Endometrium (tissue), 2 donors: ENCODE data around the gene KRT79.

Experiments used
- FAIRE-seq: peaks from 2 replicates; lab custom pipeline; 2012; peaks lifted over from hg19 to GRCh38; lab: Jason Lieb, UNC
- donor health status: control.
- donor health status: control.

KRT79 gene

DNA sequence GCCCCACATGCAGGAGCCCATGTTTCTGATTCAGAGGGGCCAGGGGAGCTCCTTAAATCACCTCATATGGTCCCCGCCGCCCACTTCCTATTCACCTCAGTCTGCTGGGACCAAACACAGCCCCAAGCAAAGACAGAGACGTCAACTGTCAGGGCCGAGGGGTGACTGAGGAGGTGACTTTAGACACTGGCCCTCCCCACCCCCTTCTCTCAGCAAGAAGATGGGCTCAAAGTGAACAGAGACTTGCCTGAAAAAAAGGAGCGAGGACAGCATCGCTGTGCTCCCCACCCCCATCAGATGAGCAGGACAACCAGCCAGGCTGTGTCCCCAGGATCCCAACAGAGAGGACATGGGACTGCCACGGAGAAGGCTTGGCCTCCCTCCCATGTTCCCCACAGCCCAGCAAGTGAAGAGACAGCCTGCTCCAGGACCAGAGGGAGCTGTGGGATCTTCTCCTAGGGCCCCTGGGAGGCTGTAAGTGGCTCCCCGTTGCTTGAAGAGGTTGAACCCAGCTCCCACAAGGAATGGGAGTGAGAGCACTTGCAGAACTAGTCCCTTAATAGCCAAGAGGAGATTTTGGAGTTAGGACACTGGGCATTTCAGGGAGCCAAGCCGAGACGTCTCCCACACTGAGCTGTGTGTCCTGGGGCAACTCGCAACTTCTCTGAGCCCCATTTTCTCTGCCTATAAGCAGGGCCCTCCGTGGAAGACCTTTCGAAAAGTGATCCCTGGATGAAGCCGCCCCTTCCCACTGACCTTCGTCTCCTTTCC is 1.3 kb upstream of the KRT79 start:
- FAIRE-seq: no peak

GRCh38 chr12:52834727-52835001 is 553 bp upstream of the KRT79 start:
- no peak for FAIRE-seq

DNA sequence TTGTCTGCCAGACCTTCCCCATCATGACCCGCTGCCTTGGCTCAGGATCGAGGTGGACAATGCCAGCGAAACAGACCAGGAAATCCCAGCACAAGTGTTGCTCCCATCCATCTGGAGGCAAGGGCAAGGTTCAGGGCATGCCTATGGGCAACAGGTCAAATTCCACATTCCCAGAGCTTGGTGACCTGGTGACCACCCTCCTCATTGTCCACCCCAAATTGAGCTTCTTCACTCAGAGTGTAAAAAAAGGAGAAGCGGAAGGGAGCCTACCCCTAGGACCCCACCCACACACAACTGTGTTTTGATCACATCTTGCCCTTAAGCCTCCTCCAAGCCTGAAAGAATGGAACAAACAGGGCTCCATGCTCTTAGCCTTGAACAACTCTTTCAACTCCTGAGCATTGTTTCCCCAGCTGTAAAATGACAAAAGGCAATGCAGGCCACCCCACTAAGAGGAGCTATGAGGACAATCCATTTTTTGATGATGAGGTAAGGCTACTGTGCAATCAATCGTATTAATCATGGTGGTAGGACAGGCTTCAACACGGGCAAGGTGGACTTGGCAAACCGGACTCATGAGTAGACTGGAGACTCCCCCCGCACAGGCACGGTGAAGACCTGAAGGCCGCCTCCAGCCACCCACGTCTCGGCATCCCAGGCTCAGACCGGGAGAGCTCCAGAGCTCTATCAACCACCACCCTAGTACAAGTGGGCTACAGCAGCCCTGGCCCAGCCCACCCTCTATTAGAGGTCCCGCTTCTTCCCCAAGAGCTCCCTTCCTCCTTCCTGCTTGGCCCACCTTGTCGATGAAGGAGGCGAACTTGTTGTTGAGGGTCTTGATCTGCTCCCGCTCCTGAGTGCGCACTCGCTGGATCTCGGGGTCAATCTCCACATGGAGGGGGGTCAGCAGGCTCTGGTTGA is 866 bp downstream of the KRT79 start:
- FAIRE-seq: no peak

GRCh38 chr12:52832451-52832850 is 1.7 kb downstream of the KRT79 start:
- FAIRE-seq: no peak

- FAIRE-seq: no peak
Observed at GRCh38 chr12:52831251-52831650, 2.9 kb downstream of the KRT79 start.

DNA sequence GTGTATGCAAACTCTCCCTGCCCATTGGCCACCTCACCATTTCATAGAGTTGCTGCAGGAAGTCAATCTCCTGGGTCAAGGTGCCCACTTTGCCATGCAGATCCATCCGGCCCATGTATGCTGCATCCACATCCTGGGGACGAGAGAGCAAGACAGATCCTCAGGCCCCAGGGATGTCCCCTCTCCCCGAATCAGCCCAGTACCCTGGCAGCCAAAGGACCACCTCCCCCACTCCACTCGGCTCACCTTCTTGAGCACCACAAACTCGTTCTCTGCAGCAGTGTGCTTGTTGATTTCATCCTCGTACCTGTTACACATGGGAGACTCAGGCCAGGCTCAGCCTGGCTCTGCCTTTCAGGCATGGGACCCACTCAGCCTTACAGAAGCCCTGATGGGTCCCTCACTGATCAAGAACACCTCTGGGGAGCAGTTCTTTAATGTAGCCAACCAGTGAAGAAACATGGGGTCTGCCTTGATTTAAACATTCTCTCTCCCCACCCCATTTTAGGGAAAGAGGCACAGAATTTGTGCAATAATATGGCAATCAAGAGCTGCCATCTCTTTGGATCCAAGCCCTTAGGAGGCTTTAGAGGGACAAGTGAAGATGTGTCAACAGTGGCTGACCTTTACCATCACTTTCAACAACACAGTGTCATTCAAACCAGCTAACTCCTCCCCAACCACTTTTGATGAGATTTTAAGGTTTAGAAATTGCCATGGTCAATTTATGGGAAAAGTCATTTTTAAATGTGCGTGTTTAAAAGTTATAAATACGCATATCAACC is 3.9 kb downstream of the KRT79 start:
- no peak for FAIRE-seq

GRCh38 chr12:52828591-52829021 is 5.5 kb downstream of the KRT79 start:
- no peak for FAIRE-seq

GRCh38 chr12:52828156-52828555 is 6.0 kb downstream of the KRT79 start:
- no peak for FAIRE-seq

DNA sequence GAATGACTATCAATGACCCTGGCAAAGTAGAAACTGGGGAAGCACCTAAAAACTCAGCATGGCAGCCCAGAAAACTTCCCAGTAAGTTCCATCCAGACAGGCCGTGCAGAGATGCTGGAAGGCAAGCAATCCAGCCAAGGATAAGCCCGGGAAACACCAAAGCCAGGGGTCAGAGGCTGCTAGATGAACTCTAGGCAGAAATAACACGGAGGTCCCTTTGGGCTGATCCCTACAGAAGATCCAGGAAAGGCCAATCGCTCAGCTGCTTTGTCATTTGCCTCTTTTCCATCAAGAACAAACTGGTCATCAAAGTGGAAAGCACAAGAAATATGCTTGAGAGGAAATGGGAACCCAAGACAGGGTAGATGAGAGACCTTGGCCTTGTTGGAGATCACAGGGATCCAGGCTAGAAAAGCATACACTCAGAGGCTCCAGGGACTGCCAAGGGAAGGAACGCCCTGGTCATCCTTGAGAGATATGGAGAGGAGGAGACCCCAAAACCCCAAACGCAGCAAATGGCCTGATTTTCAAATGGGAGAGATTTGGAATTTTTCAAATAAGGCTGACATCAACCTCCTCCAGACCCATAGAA is 6.5 kb downstream of the KRT79 start:
- FAIRE-seq: no peak

DNA sequence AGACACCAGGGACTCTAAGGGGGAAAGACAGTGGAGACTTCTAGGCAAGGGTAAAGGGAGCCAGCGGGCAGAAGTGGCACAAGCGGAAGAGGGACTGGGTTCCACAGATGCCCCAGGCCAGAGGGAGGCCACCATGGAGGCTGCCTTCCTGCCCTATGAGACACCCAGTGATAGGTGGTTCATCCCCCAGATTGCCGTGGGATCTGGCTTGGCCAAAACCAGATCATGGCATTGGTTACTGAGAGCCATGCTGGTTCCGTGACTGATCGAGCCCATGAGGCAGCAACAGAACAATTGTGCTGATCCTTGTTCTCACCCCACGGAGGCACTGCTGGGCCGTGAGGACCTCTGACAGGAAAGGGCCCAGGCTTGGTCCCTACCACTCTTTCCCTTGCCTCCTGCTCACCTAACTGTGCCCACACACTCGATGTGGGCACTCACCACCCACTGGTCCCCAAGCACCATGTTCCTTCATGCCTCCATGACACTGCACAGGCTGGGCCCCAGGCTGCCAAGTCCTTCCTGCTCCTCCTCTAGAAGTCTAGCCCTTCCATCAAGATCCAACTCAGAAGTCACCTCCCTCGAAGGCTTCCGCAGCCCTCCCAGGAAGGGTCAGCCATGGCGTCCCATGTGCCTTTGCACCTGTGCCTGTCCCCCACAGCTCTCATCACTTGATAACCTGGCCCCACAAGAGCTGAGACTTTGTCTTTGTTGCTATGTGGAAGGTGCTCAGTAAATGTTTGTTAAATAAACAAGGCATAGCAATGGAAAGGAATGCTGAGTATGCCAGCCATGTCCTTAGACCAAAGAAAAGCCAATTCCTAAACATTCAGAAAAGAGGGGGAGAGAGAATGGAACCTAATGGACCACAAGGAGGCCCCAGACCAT is 7.3 kb downstream of the KRT79 start:
- no peak for FAIRE-seq

DNA sequence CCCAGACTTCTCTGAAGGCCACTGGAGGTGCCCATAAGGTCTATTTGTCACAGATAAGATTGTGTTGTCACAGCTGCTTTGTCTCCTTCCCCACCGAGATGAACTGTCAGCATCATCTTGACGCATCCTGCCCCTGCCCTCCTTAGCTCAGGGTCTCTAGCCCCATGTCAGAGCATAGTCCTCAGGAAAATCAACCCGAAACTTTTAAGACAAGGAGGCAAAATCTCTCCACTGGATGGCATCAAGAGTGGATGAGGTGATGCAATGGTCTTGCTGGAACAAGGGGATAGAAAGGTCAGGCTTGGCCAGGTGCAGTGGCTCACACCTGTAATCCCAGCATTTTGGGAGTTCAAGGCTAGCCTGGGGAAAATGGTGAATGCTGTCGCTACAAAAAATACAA is 8.2 kb downstream of the KRT79 start:
- no peak for FAIRE-seq

- FAIRE-seq: no peak
Observed at GRCh38 chr12:52824741-52825410, 9.2 kb downstream of the KRT79 start.

- no peak for FAIRE-seq
Observed at GRCh38 chr12:52823761-52824450, 10.2 kb downstream of the KRT79 start.

- FAIRE-seq: no peak
Observed at GRCh38 chr12:52822771-52823510, 11.2 kb downstream of the KRT79 start.

DNA sequence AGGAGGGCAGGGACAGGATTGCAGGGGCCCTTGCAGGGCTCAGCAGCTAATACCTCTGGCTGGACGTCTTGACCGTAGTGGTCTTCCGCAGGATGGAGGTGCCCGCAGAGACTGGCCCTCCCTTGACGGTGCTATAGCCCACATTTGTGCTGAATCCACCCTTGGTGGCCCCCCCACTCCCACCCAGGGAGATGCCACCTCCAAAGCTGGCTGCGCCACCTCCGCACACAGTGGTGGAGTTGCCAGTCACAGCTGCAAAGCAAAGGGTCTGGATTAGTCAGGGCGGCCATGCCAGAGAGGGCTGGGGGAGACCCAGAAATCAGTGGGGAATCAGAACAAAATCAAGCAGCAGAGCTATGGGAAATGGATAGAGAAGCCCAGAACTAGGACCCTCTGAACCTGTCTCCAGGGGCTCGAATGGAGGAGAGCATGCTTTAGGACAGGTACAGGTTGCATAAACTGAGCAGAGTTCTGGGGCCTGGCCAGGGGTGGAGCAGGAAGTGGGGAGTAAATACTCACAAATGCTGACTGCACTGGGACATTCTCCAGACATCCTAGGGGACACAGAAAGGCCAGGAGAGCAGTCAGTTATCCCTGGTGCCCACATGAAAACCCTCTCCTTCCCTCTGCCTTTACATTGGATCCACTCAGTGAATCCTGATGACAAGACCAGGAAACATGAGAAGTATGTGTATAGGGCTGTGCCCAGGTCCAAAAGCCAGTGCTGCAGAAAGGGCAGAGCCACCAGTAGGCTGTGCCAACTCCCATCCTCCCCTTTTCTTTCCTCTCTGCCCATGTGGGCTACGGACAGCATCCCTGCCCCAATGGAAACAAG is 12.1 kb downstream of the KRT79 start:
- no peak for FAIRE-seq

GRCh38 chr12:52821071-52821730 is 12.9 kb downstream of the KRT79 start:
- no peak for FAIRE-seq

- no peak for FAIRE-seq
Observed at GRCh38 chr12:52820521-52820920, 13.6 kb downstream of the KRT79 start.
